Dendritic cell treated with granulocyte-macrophage colony-stimulating factor and Interleukin-4, amounts not matched to agents 40 ng/mL and 50 ng/mL, for 4 days (primary cell): Measurements from ENCODE around the gene FTSJ1.
"Not testable (repeated sequence)": the region's sequence is repeated elsewhere in the genome, so short reads cannot be mapped to it uniquely, and the experiment has no call there.

Experiments
- H3K27ac Mint-ChIP-seq: one replicate; pipeline ENCODE4 v1.8.0; 2022; ENCODE audit warnings: mild to moderate bottlenecking, mixed read lengths
- H3K27me3 Mint-ChIP-seq: one replicate; pipeline ENCODE4 v1.8.0; 2022; ENCODE audit warnings: mild to moderate bottlenecking, mixed read lengths
- H3K36me3 Mint-ChIP-seq: one replicate; pipeline ENCODE4 v1.8.0; 2022; ENCODE audit warnings: low read depth, mixed read lengths
- H3K4me1 Mint-ChIP-seq: one replicate; pipeline ENCODE4 v1.8.0; 2022; ENCODE audit warnings: low read depth, mixed read lengths
- H3K4me3 Mint-ChIP-seq: one replicate; pipeline ENCODE4 v1.8.0; 2022; ENCODE audit warnings: mild to moderate bottlenecking, moderate library complexity, mixed read lengths
- H3K9me3 Mint-ChIP-seq: one replicate; pipeline ENCODE4 v1.8.0; 2022; ENCODE audit warnings: mixed read lengths
- intact Hi-C: fragments of 100-400 bp; cut with micrococcal nuclease; formaldehyde crosslinking; loops from one replicate; pipeline ENCODE4 v1.15.0; 2022

FTSJ1 gene

GRCh38 chrX:48514868-48515460 lies 39.0 kb downstream of the FTSJ1 start:
- Mint-ChIP-seq H3K4me3 (no peak overlapping the region), H3K4me1 (peaks cover 12% of the 10 kb centered on the region), H3K27me3 (no peaks in the 10 kb centered on the region), H3K9me3 (no peaks in the 10 kb centered on the region), H3K27ac (no peak overlapping the region), H3K36me3 (peaks cover 33% of the 10 kb centered on the region)
- intact Hi-C loops = no loop called here

DNA sequence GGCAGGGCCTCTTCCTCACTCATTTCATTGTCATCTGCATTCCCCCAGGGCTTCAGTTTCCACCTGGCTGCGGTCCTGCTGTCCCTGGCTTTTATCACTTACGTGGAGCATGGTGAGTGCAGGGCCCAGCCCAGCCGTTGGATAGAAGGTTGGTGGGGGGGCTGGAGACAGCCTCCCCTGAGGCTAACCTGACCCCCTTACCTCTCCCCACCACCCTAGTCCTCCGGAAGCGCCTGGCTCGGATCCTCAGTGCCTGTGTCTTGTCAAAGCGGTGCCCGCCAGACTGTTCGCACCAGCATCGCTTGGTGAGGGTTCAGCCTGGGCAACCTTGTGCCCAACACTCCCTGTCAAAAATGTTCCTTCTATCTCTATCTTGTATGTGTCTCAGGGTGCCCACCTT lies 39.8 kb downstream of the FTSJ1 start:
- H3K9me3 Mint-ChIP-seq = no peaks in the 10 kb centered on the region
- peaks cover 14% of the 10 kb centered on the region for H3K4me1 Mint-ChIP-seq
- H3K4me3 Mint-ChIP-seq = no peak overlapping the region
- no peaks in the 10 kb centered on the region for H3K27me3 Mint-ChIP-seq
- peaks cover 33% of the 10 kb centered on the region for H3K36me3 Mint-ChIP-seq
- H3K27ac Mint-ChIP-seq = no peak overlapping the region
- intact Hi-C loops = no loop called here

DNA sequence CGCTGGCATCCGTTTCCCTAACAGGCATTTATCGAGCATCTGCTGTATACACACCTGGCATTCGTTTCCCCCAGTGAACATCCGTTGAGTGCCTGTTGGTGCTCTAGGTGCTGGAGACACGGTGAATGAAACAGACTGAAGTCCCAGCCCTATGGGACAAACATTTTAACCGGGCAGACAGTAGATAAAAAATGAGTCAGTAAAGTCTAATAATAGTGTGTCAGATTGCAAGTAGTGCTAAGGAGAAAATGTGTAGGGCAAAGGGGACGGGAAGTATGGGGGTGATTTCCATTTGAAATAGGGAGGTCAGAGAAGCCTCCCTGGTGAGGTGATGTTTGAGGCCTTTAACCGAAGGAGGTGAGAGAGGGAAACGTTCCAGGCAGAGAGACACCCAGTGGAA lies 40.3 kb downstream of the FTSJ1 start:
- intact Hi-C loops = no loop called here

GRCh38 chrX:48516987-48517386 lies 41.0 kb downstream of the FTSJ1 start:
- intact Hi-C loops = no loop called here

More for the DNA sequence above, 40.3 kb downstream of the FTSJ1 start:
- Mint-ChIP-seq H3K36me3 (peaks cover 33% of the 10 kb centered on the region), H3K4me1 (peaks cover 16% of the 10 kb centered on the region), H3K9me3 (no peaks in the 10 kb centered on the region), H3K27me3 (no peaks in the 10 kb centered on the region), H3K4me3 (no peak overlapping the region), H3K27ac (no peak overlapping the region)

DNA sequence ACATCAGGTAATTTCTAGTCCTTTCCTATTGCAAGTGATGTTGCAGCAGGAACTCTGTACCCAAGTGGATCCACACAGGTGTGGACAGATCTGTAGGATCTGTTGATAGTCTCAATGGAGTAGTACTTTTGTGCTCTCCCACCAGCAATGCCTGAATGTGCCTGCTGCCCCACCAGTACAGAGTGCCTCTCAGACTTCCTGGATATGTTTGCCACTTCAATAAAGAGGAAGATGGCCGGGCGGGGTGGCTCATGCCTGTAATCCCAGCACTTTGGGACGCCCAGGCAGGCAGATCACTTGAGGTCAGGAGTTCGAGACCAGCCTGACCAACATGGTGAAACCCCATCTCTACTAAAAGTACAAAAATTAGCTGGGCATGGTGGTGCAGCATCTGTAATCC lies 43.5 kb downstream of the FTSJ1 start:
- H3K36me3 Mint-ChIP-seq = peaks cover 24% of the 10 kb centered on the region
- peak overlapping the region; percentile 46 for H3K27ac Mint-ChIP-seq
- H3K27me3 Mint-ChIP-seq, H3K4me3 Mint-ChIP-seq, H3K9me3 Mint-ChIP-seq, intact Hi-C loops: not testable (repeated sequence)
- peaks cover 21% of the 10 kb centered on the region for H3K4me1 Mint-ChIP-seq

More at GRCh38 chrX:48516987-48517386, 41.0 kb downstream of the FTSJ1 start:
- H3K36me3 Mint-ChIP-seq = peaks cover 30% of the 10 kb centered on the region
- no peaks in the 10 kb centered on the region for H3K9me3 Mint-ChIP-seq
- peak overlapping the region; percentile 6 for H3K4me3 Mint-ChIP-seq
- H3K4me1 Mint-ChIP-seq = peaks cover 16% of the 10 kb centered on the region
- no peak overlapping the region for H3K27ac Mint-ChIP-seq
- H3K27me3 Mint-ChIP-seq = no peaks in the 10 kb centered on the region

DNA sequence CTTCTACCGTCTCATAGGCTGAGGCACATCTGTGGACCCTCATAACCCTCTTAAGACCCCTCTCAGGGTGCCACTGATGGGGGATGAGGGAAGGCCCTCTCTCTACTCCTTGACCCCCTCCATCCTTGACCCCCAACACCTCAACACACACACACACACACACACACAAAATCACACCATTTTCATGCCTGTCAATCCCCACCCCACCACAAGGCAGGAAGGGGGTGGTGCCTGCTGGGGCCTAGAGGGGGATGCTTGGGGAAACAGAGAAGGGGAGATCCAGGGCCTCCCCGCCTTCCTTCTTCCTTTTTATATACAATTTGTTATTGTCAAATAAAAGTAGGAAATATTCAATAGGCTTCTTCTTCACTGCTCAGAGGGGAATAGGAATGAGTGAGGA lies 44.5 kb downstream of the FTSJ1 start:
- Mint-ChIP-seq H3K4me1 (peaks cover 21% of the 10 kb centered on the region), H3K9me3 (no peaks in the 10 kb centered on the region)
- intact Hi-C loops = no loop called here

GRCh38 chrX:48520976-48521352 lies 45.0 kb downstream of the FTSJ1 start:
- intact Hi-C loops = no loop called here
- H3K27me3 Mint-ChIP-seq = no peaks in the 10 kb centered on the region
- no peaks in the 10 kb centered on the region for H3K9me3 Mint-ChIP-seq
- peaks cover 21% of the 10 kb centered on the region for H3K4me1 Mint-ChIP-seq
- peak overlapping the region; percentile 77 for H3K4me3 Mint-ChIP-seq
- peaks cover 9% of the 10 kb centered on the region for H3K36me3 Mint-ChIP-seq
- H3K27ac Mint-ChIP-seq = peak overlapping the region; percentile 69

More for the DNA sequence above, 44.5 kb downstream of the FTSJ1 start:
- H3K27me3 Mint-ChIP-seq = no peaks in the 10 kb centered on the region
- peak overlapping the region; percentile 69 for H3K27ac Mint-ChIP-seq
- H3K4me3 Mint-ChIP-seq = peak overlapping the region; percentile 77
- peaks cover 14% of the 10 kb centered on the region for H3K36me3 Mint-ChIP-seq

DNA sequence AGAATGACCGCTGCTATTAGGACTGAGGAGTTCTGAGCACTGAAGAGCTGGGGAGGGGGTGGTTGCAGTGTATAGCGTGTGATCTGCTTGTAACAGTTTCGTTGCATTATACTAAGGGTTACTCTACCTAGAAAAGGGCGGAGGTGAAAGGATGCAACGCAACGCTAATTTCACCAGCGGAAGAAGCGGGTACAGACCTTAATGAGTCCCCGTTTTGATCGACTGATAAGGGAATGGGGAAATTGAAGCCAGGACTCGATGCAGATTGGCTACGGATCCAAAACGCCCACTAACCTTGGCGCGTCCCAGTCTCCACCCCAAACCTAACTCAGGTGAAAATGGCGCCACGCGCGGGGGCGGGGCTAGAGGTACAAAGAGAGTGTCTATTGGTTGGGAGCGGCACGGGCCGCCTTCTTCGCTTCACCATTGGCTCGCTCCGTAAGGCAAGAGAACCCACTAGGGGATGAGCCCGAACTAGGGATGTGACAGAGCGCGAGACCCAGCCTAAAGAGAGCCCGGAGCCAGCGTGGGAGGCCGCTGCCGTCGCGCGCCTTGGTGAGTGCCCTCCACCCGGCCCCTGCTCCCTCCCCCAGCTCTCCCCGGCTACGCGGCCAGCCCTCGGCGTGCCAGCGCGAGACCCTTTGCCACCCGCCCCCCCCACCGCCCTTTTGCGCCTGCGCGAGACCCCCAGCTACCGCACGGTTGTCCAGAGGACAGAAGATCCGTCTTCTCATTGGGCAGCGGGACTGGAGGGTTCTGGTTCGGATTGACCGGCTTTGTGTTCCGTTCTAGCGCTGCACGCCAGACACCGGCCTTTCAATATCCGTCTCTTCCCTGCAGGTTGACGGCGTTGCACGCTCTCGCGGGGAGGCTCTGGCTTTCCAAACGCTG lies 45.6 kb downstream of the FTSJ1 start, which contains the start of gene EBP:
EBP (plus strand) TSS at position 456 of the 891 bp plus-strand sequence. CDS start 1,964 bp downstream, outside the sequence.
- H3K27ac Mint-ChIP-seq = peak within 1 kb of the TSS; percentile 69
- no peaks in the 10 kb centered on the region for H3K9me3 Mint-ChIP-seq
- peaks cover 24% of the 10 kb centered on the region for H3K4me1 Mint-ChIP-seq
- peak within 1 kb of the TSS; percentile 77 for H3K4me3 Mint-ChIP-seq
- intact Hi-C loops = no loop called here
- H3K36me3 Mint-ChIP-seq = peaks cover 11% of the 10 kb centered on the region
- H3K27me3 Mint-ChIP-seq = no peaks in the 10 kb centered on the region

DNA sequence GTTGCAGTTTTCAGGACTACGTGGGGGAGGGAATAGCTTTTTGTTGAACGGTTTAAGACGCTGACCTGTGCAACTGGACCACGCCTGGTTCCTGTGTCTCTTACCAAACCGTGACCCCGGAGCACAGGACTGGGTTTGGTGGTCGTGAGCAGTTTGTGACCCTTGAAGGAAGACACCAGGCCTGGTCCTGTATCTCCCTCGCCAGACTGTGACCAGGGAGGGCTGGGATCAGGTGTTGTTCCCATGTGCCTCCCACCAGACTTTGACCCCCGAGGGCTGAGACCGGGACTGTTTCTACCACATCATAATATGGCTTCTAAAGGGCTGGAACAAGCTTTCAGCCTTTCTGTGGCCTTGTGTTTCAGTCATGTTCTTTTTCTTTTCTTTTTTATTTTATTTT lies 46.3 kb downstream of the FTSJ1 start:
- Mint-ChIP-seq H3K27ac (peak overlapping the region; percentile 69), H3K4me1 (peaks cover 27% of the 10 kb centered on the region), H3K27me3 (no peaks in the 10 kb centered on the region), H3K9me3 (no peaks in the 10 kb centered on the region), H3K36me3 (peaks cover 18% of the 10 kb centered on the region), H3K4me3 (peak overlapping the region; percentile 77)
- intact Hi-C loops = no loop called here

GRCh38 chrX:48523682-48524081 lies 47.7 kb downstream of the FTSJ1 start:
- intact Hi-C loops = no loop called here
- no peak overlapping the region for H3K4me3 Mint-ChIP-seq
- no peak overlapping the region for H3K27ac Mint-ChIP-seq
- H3K27me3 Mint-ChIP-seq = no peaks in the 10 kb centered on the region
- H3K36me3 Mint-ChIP-seq = peaks cover 32% of the 10 kb centered on the region
- peaks cover 38% of the 10 kb centered on the region for H3K4me1 Mint-ChIP-seq
- no peaks in the 10 kb centered on the region for H3K9me3 Mint-ChIP-seq

- H3K4me3 Mint-ChIP-seq, intact Hi-C loops, H3K27ac Mint-ChIP-seq, H3K27me3 Mint-ChIP-seq, H3K9me3 Mint-ChIP-seq: not testable (repeated sequence)
- Mint-ChIP-seq H3K4me1 (peaks cover 30% of the 10 kb centered on the region), H3K36me3 (peaks cover 36% of the 10 kb centered on the region)
These were observed 49.9 kb downstream of the FTSJ1 start for GRCh38 chrX:48525853-48526252.

DNA sequence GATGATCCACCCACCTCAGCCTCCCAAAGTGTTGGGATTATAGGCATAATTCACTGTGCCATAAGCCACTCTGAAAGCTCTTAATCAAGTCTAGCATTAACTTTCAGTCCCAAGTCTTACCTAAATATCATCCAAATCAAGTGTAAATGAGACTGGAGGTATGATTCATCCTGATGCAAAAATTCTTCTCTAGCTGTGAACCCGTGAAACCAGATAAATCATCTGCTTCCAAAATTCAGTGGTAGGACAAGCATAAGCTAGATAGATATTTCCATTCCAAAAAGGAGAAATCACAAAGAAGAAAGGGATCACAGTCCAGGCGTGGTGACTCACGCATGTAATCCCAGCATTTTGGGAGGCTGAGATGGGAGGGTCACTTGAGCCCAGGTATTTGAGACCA lies 54.7 kb downstream of the FTSJ1 start:
- Mint-ChIP-seq H3K36me3 (peaks cover 32% of the 10 kb centered on the region), H3K9me3 (no peaks in the 10 kb centered on the region), H3K4me3 (no peak overlapping the region), H3K27me3 (no peaks in the 10 kb centered on the region), H3K4me1 (peaks cover 36% of the 10 kb centered on the region), H3K27ac (no peak overlapping the region)
- intact Hi-C loops = no loop called here

- intact Hi-C loops = no loop called here
- H3K36me3 Mint-ChIP-seq = peaks cover 27% of the 10 kb centered on the region
- H3K4me3 Mint-ChIP-seq = no peak overlapping the region
These were observed 55.5 kb downstream of the FTSJ1 start for GRCh38 chrX:48531358-48531959.

GRCh38 chrX:48532161-48532560 lies 56.2 kb downstream of the FTSJ1 start:
- Mint-ChIP-seq H3K4me3 (no peak overlapping the region), H3K27me3 (no peaks in the 10 kb centered on the region), H3K36me3 (peaks cover 20% of the 10 kb centered on the region), H3K4me1 (peaks cover 30% of the 10 kb centered on the region), H3K9me3 (no peaks in the 10 kb centered on the region), H3K27ac (peak overlapping the region; percentile 77)
- intact Hi-C loops = no loop called here

More at GRCh38 chrX:48531358-48531959, 55.5 kb downstream of the FTSJ1 start:
- H3K4me1 Mint-ChIP-seq = peaks cover 34% of the 10 kb centered on the region
- H3K27ac Mint-ChIP-seq = peak overlapping the region; percentile 77
- no peaks in the 10 kb centered on the region for H3K9me3 Mint-ChIP-seq
- H3K27me3 Mint-ChIP-seq = no peaks in the 10 kb centered on the region
